HFF-Myc (cell line): Measurements from ENCODE around the gene PIEZO2.
"Not testable (repeated sequence)": the region's sequence is repeated elsewhere in the genome, so short reads cannot be mapped to it uniquely, and the experiment has no call there.

ENCODE experiments used
- DNase-seq: peaks from one replicate; pipeline ENCODE4 v3.0.0-alpha.2; 2011; ENCODE audit warnings: low read depth; ENCODE audit errors: extremely low read depth
- H3K4me3 ChIP-seq: replicated peaks from 2 replicates; pipeline ENCODE4 v1.5.1; 2011; ENCODE audit warnings: low read depth, mild to moderate bottlenecking, control low read depth, low read length
- TF ChIP-seq, protein P1 (sequence below): IDR thresholded peaks from 2 replicates; pipeline ENCODE4 v1.5.1; 2012; ENCODE audit warnings: mild to moderate bottlenecking, low read depth, low read length, control low read depth; ENCODE audit errors: missing control alignments

PIEZO2 gene

DNA sequence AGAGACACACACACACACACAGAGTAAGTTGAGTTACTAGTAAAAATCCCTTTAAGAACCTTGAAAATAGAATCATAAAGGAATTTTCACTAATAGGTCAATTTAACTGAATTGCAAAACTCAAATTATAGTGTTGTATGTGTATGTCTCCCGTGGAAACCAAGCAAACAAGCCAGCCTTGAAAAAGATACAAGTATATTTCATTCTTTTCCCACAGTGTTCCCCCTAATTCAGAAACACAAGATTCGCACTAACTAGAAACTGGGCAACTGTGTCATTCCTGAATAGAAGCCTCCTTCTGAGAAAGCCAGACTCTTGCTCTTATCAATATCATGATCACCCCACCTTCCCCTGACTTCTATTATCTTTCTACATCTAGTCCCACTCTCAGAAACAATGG, 229.5 kb downstream of the PIEZO2 start:
- TF ChIP-seq, protein P1, sequence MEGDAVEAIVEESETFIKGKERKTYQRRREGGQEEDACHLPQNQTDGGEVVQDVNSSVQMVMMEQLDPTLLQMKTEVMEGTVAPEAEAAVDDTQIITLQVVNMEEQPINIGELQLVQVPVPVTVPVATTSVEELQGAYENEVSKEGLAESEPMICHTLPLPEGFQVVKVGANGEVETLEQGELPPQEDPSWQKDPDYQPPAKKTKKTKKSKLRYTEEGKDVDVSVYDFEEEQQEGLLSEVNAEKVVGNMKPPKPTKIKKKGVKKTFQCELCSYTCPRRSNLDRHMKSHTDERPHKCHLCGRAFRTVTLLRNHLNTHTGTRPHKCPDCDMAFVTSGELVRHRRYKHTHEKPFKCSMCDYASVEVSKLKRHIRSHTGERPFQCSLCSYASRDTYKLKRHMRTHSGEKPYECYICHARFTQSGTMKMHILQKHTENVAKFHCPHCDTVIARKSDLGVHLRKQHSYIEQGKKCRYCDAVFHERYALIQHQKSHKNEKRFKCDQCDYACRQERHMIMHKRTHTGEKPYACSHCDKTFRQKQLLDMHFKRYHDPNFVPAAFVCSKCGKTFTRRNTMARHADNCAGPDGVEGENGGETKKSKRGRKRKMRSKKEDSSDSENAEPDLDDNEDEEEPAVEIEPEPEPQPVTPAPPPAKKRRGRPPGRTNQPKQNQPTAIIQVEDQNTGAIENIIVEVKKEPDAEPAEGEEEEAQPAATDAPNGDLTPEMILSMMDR, result no peak
- no peak overlapping the region for H3K4me3 ChIP-seq
- DNase-seq, result no peak

DNA sequence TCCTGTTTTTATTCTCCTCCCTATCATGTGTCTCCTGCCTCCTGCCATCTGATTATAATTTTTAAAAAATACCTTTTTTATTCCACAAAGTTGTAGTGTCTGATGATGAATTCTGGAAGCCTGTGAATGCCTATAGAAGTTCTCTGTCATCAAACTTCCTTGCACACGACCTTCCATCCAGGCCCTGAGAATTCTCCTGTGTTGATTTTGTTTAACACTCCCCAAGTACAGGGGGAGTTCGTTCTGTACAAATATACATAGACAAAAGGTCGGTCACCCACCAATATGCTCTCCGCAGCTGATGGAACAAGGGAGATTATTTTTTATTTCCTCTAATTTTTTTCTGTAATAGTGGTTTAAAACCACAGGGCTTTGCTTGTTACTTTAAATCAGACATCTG, 232.5 kb downstream of the PIEZO2 start:
- TF ChIP-seq, protein P1, result no peak
- no peak overlapping the region for H3K4me3 ChIP-seq
- DNase-seq, result no peak

DNA sequence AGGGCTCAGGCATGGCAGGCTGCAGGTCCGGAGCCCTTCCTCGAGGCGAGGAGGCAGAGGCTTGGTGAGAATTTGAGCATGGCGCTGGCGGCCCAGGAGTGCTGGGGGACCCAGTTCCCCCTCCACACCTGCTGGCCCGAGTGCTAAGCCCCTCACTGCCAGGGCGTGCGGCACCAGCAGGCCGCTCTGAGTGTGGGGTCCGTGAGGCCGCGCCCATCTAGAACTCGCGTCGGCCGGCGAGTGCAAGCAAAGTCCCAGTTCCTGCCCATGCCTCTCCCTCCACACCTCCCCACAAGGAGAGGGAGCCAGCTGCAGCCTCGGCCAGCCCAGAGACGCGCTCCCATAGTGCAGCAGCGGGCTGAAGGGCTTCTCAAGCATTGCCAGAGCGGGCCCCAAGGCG, 233.0 kb downstream of the PIEZO2 start:
- DNase-seq, result no peak
- no peak overlapping the region for H3K4me3 ChIP-seq
- TF ChIP-seq, protein P1, result no peak

DNA sequence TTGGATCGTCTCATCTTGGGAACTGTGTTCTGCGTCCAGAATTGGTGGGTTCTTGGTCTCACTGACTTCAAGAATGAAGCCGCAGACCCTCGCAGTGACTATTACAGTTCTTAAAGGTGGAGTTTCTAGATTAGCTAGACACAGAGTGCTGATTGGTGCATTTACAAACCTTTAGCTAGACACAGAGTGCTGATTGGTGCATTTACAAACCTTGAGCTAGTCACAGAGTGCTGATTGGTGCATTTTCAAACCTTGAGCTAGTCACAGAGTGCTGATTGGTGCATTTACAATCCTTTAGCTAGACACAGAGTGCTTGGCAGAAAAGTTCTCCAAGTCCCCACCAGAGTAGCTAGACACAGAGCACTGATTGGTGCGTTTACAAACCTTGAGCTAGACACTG, 233.6 kb downstream of the PIEZO2 start:
- not testable (repeated sequence) for DNase-seq

DNA sequence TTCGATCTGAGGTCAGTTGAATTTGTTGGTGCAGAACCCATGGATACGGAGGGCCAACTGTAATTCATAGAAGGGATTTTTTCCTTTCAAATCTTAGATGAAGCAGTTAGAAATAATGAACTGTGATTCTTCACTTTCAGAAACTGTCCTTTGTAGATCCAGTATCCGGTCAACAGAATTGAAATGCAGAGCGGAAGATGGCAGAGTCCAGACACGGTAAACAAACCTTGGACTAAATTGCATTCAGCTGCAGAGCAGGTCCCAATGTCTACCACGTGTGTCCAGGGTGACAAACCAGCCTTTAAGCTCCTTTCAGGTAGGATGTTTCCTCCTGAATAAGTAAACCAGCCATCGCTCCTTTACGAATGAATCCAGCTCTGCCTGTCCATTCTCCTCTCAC, 234.8 kb downstream of the PIEZO2 start:
- H3K4me3 ChIP-seq, DNase-seq: not testable (repeated sequence)

More for the DNA sequence above, 233.6 kb downstream of the PIEZO2 start:
- not testable (repeated sequence) for H3K4me3 ChIP-seq

DNA sequence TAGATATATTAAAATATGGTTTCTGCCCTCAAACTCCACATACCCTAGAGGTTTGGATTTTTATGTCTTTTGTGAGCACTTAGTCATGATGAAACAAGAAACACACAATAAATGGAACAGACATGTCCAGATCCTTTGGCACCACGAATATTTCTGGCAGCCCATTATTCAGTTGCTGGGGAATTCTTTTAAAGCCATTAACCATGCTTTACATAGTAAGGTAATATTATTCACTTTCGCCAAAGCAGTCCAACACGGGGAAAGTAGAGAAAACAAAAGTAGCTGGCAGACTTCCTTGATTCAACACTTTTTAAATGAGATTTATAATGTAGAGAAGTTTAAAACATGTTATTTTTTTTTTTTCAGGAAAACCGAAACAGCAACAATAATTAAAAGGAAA, 235.4 kb downstream of the PIEZO2 start:
- no peak for DNase-seq
- H3K4me3 ChIP-seq, result no peak overlapping the region
- TF ChIP-seq, protein P1, result no peak

DNA sequence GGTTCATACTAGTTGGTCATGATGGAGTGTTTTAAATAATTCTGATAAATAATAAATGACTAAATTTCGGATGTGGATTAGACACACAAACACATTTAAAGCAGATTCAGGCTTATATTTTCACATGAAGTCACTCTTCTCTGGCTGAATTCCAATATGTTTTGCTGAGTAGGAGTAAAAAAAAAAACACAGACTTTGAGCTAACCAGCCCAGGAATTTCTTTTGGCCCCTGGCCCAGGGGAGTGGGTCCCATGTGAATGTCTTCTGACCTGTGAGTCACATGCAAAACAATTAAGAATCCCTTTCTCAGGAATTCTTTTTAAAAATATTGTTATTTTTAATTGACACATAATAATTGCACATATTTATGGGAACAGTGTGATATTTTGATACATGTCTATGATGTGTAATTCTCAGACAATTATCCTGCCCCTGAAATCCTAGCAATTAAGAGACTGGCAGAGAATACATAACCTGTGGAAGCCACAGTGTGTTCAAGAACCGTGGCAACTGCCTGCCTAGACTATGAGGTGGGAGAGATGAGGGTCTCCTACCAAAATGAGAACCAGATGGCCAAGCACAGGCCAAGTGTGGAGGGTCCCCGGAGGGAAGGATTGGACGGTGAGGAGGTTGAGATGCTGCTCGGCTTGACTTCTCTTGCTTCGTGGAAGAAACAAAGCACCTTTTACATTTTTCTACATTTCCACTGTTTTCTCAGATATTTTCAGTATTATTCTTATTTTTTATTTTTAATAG, 236.4 kb downstream of the PIEZO2 start:
- no peak overlapping the region for H3K4me3 ChIP-seq
- TF ChIP-seq, protein P1, result no peak
- peak; percentile 37 for DNase-seq

DNA sequence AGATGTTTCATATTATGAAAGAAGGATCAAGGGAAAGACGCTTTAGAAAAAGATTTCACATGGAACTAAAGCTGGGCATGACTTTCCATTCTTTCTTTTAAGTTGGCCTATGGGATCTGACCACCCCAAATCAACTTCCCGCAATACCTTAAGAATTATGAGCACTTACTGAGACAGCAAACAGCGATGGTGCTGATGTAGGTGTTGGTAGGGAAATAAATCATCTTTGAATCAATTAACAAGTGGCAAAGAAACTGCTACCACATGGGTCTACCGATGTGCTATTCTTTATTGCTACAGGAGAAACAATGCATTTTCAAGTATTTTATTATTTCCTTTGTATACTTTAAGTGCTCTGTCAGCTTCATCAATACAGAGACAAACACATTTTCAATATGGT, 239.6 kb downstream of the PIEZO2 start:
- no peak overlapping the region for H3K4me3 ChIP-seq
- DNase-seq, result no peak
- TF ChIP-seq, protein P1, result no peak
